ENCODE results near the gene HEXB.

GRCh38 chr5:74763504-74763903 is 78.5 kb downstream of the HEXB start:
- TF ChIP-seq EZH2 (IDR thresholded peaks at IDR 0.05) = no peak
- TF ChIP-seq POLR2AphosphoS5 (IDR thresholded peaks at IDR 0.05; ENCODE audit: borderline replicate concordance, low read depth, low read length) = no peak
